T-helper 17 cell (primary cell): Measurements from ENCODE around the gene KIF16B. TPM values are rescaled to one million over a fixed set of nuclear protein-coding genes. Genes with fewer than 3 reads are reported as not detected.

Experiments
- total RNA-seq, 4 donors: library from RNA in 2 of 4; stranded (reverse) in 2 of 4; gene quantifications; one replicate each; pipeline ENCODE4 v1.2.3 and lab custom pipeline; 2022 to 2026

KIF16B gene
- total RNA-seq, 2 donors from 2014 or later, result 11.1 to 12.0 TPM

Other genes starting within 250 kb of the KIF16B start
- 10 to 100 TPM; 44.5 to 45.3 TPM for gene SNRPB2, start 156.6 kb upstream of the KIF16B start, total RNA-seq
- gene OTOR, start 174.9 kb upstream of the KIF16B start, total RNA-seq, result not detected